Muscle of leg (tissue), 16 donors: ENCODE results near the gene STARD9. TPM values are rescaled to one million over a fixed set of nuclear protein-coding genes. Genes with fewer than 3 reads are reported as not detected.

Experiments used
- DNase-seq: peaks from one replicate; pipeline ENCODE4 v3.0.0; 2013
- H3K27ac ChIP-seq: one replicate; pipeline ENCODE4 v1.5.1; 2013; ENCODE audit warnings: mild to moderate bottlenecking, low read length, control low read depth
- H3K27me3 ChIP-seq: one replicate; pipeline ENCODE4 v1.6.1; 2013; ENCODE audit warnings: low read length; ENCODE audit not compliant: control insufficient read depth, insufficient read depth
- H3K36me3 ChIP-seq: one replicate; pipeline ENCODE4 v1.6.1; 2013; ENCODE audit warnings: low read length; ENCODE audit not compliant: control insufficient read depth, insufficient read depth
- H3K4me1 ChIP-seq: one replicate; pipeline ENCODE4 v1.6.1; 2013; ENCODE audit warnings: low read length; ENCODE audit not compliant: control insufficient read depth, insufficient read depth
- H3K4me3 ChIP-seq: one replicate; pipeline ENCODE4 v1.5.1; 2013; ENCODE audit warnings: low read length, control low read depth
- H3K9me3 ChIP-seq: replicated peaks from 2 replicates; pipeline ENCODE4 v1.6.1; 2013; ENCODE audit warnings: low read depth, low read length; ENCODE audit not compliant: control insufficient read depth
- WGBS: methylation state at CpG from one replicate; pipeline ENCODE4 v1.1.5; 2013; ENCODE audit warnings: missing lambda C conversion rate; ENCODE audit not compliant: insufficient coverage; 5-methylcytosine and 5-hydroxymethylcytosine counted together
- long read RNA-seq, 11 donors: transcript quantifications; one replicate each; lab custom pipeline, GENCODE V29; 2026
- polyA plus RNA-seq, 8 donors: library from polyadenylated mRNA; unstranded; fragments of 120-200 nt; gene quantifications; one replicate each; pipeline versions ENCODE4 v1.2.1 to v1.2.3, GENCODE V29; 2013; ENCODE audit warnings: inconsistent platforms in 1 of 8, low replicate concordance in 1 of 8; ENCODE audit not compliant: insufficient read length in 8 of 8, insufficient read depth in 1 of 8
- total RNA-seq: library from RNA; stranded (reverse); fragments of 120-200 nt; gene quantifications from one replicate; pipeline ENCODE4 v1.2.4, GENCODE V29; 2013

Gene STARD9
- total RNA-seq (18.6 TPM), polyA plus RNA-seq (10 to 100 TPM; 13.5 to 20.9 (median 16.4) TPM)
- long read RNA-seq, donor 1, partial matches to known transcripts: 0 of 1 reads
- long read RNA-seq, donor 1, other reads (novel, unspliced or antisense): 0 of 1 reads
- long read RNA-seq, donor 2: 0 reads
- long read RNA-seq, donor 3: 0 reads
- long read RNA-seq, donor 4: 0 reads
- long read RNA-seq, donor 5, partial matches to known transcripts: 11 of 11 reads
- long read RNA-seq, donor 5, other reads (novel, unspliced or antisense): 0 of 11 reads
- long read RNA-seq, donor 6: 0 reads
- long read RNA-seq, donor 7: 0 reads
- long read RNA-seq, donor 8: 0 reads
- long read RNA-seq, donor 9: 0 reads
- long read RNA-seq, donor 10: 0 reads
- long read RNA-seq, donor 11: 0 reads

DNA sequence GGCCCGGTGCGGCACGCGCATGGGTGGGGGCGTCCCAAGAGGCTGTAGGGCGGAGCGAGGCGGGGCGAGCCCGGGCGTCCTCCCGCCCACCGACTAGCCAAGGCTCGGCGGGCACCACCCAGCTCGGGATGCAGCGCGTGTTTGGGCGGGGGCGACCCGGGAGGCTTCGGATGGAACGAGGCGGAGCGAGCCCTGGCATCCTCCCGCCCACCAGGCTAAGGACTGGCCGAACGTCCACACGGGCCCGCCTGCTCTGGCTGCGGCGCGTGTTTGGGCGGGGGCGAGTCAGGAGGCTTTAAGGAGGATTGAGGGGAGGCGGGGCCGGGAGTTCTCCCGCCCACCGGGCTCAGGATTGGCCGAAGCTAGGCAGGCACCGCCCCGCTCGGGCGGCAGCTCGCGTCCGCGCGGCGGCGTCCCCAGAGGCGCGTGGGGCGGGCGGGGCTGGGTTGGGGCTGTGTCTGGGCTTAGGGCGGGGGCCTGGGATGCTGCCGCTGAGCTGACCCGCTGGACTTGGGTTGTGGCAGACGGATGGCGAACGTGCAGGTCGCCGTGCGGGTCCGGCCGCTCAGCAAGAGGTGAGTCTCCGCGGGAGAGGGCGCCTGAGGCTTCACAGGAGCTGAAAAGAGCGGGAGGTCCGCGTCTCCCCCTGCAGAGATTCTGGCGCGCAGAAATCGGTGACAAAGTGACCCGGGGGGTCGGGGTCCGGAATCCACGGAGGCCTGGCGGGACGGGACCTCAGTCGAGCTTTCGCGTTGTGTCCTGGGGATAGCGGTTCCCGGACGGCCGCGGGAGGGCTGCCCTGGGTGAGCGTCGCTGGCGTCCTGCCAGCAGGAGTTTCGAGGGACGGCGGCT lies at the start of gene STARD9:
Gene STARD9 (plus strand): TSS at position 419 of the 852 bp plus-strand sequence. CDS start 110 bp downstream, at position 529.
- H3K36me3 ChIP-seq: no peaks in the 10 kb centered on the region
- no peaks in the 10 kb centered on the region for H3K27me3 ChIP-seq
- peaks cover 20% of the 10 kb centered on the region for H3K4me1 ChIP-seq
- DNase-seq: peak; percentile 99
- WGBS: under 1% methylated on average over 83 of the region's 95 CpGs
- peak within 1 kb of the TSS; percentile 99 for H3K4me3 ChIP-seq
- H3K27ac ChIP-seq: peak within 1 kb of the TSS; percentile 93
- no peaks in the 10 kb centered on the region for H3K9me3 ChIP-seq

DNA sequence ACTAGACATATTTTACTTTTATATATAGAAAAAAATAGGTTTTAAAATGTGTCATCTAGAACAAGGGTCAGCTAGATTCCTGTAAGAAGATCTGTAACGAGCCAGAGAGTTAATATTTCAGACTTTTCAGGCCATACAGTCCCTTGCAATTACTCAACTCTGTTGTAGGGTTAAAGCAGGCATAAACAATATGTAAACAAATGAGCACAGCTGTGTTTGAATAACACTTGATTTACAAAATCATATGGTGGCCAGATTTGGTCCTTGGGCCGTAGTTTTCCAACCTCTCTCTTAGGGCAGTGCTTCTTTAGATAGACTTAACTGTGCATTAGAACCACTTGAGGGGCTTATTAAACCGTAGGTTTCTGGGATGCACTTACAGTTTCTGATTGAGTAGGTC lies 46.4 kb upstream of the STARD9 start:
- WGBS: no CpG with 5 or more reads among the region's 3 CpGs
- Histone ChIP-seq H3K27ac (no peak overlapping the region), H3K36me3 (peaks cover 30% of the 10 kb centered on the region), H3K4me1 (no peaks in the 10 kb centered on the region), H3K4me3 (no peak overlapping the region), H3K9me3 (no peaks in the 10 kb centered on the region), H3K27me3 (no peaks in the 10 kb centered on the region)
- no peak for DNase-seq

DNA sequence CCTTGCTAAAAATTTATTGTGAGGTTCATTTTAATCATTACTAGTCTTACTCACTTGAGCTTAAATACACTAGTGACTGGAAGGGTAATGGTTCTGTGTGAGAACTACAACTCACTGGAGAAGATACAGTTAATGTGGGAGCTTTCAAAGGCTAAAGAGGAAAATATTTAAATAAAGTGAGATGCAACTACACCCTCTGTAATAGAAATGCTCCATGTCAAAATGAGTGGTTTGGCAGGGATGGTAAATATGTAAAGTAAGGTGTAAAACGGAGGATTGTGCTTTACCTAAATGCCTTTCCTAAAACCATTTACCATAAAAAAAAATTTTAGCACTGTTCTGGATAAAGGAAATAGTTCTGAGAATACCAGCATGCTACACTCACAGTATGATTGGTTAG lies 42.2 kb upstream of the STARD9 start:
- WGBS: no CpG with 5 or more reads among the region's 1 CpG
- Histone ChIP-seq H3K36me3 (peaks cover 27% of the 10 kb centered on the region), H3K27ac (no peak overlapping the region), H3K9me3 (no peaks in the 10 kb centered on the region), H3K27me3 (no peaks in the 10 kb centered on the region), H3K4me3 (no peak overlapping the region), H3K4me1 (no peaks in the 10 kb centered on the region)
- DNase-seq: no peak

DNA sequence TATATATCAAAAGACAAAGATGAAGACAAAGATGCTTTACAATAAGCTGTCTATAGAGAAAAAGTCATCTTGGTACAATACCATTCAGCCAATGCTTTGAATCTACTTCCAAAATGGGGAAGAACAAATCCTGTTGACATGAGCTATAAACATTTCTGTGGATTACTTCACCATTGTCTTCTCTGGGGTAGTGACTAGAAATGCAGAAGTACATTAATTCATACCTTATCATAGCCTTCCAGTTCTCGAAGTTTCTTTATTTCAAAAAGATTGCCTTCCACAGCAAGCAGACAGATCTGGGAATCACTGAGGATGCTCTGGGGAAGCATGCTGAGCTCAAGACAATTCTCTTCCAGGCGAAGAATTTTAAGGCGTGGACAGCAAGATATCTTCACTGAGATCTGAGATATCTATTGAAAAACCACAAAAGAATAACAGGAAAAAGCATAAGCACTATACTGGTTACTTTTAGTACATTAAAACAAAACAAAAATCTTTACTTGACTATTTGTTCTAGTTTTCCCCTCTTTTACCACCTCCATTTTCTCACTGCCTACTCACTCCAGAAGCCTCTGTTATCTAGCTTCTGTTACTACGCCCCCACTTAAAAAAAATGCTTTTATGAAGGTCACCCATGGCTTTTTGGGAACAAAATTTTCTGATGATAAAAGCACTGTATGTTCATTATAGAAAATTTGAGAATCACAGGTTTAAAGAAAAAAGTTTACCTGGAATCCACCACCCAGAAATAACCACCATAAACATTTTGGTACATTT lies 30.4 kb upstream of the STARD9 start:
- H3K4me3 ChIP-seq: no peak overlapping the region
- WGBS: no CpG with 5 or more reads among the region's 4 CpGs
- no peaks in the 10 kb centered on the region for H3K27me3 ChIP-seq
- H3K9me3 ChIP-seq: no peaks in the 10 kb centered on the region
- H3K36me3 ChIP-seq: peaks cover 24% of the 10 kb centered on the region
- H3K27ac ChIP-seq: no peak overlapping the region
- H3K4me1 ChIP-seq: peaks cover 12% of the 10 kb centered on the region
- DNase-seq: peak; percentile 15

DNA sequence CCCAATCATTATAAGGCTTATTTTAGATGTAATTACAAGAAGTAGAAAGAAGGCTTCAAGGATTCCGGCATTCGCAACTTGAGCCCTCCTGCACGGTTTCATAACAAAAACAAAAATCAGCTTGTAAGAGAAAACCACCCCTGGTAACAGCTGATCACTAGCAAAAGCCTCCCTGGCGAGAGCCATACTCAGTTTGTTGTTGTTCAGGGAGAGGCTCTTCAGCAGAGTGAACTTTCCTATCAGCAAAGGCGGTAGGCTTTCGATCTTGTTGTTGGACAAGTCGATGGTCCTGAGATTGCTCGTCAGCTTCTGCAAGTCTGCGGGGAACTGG lies 27.5 kb upstream of the STARD9 start:
- no peaks in the 10 kb centered on the region for H3K9me3 ChIP-seq
- peaks cover 24% of the 10 kb centered on the region for H3K36me3 ChIP-seq
- peak overlapping the region; percentile 97 for H3K27ac ChIP-seq
- WGBS: 0% methylated on average over 6 of the region's 9 CpGs
- no peaks in the 10 kb centered on the region for H3K27me3 ChIP-seq
- DNase-seq: no peak
- H3K4me3 ChIP-seq: peak overlapping the region; percentile 89
- H3K4me1 ChIP-seq: peaks cover 13% of the 10 kb centered on the region

DNA sequence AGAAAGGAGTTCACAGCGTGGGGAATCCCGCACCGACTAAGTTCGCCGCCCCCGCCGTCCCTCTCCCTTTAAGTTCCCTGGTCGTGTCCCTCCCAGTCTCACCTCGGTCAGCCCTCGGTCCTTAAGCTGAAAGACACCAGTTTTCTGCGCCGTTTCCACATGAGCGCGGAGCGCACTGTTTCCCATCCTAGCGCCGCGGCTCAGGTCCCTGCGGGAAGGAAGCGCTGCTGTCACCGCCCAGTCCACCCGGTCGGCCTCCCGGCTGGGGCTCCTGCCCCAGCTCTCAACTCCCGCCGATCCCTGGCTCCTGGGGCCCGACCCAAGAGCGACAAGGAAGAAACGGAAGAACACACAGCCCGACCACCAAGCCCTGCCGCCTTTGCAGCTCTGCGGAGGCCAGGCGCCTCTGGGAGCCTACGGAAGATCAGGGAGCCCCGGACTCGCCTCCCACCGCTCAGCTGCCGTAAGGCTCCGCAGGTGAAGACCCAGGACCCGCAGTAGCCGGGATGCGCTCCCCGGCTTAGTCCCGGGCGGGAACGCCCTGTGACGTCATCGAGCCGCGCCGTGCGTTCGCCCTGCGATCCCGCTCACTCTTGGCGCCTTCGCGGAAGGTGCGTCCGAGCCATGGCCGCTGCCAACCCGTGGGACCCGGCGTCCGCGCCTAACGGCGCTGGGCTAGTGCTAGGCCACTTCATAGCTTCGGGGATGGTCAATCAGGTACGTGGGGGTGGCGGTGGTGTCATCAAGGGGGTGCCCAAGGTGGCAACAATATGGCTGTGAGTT lies 27.0 kb upstream of the STARD9 start, which contains the start of the genes HAUS2 and LRRC57:
Gene HAUS2 (plus strand): TSS at position 590 of the 783 bp plus-strand sequence. CDS start 35 bp downstream, at position 625.
Gene LRRC57 (minus strand): TSS at position 545 of the 783 bp plus-strand sequence. CDS start 359 bp downstream, at position 186.
- H3K36me3 ChIP-seq: peaks cover 21% of the 10 kb centered on the region
- H3K4me1 ChIP-seq: peaks cover 13% of the 10 kb centered on the region
- peak within 1 kb of the TSS; percentile 89 for H3K4me3 ChIP-seq
- H3K27me3 ChIP-seq: no peaks in the 10 kb centered on the region
- WGBS: under 1% methylated on average over 71 of the region's 71 CpGs
- no peaks in the 10 kb centered on the region for H3K9me3 ChIP-seq
- H3K27ac ChIP-seq: peak within 1 kb of the TSS; percentile 97
- peak; percentile 93 for DNase-seq

DNA sequence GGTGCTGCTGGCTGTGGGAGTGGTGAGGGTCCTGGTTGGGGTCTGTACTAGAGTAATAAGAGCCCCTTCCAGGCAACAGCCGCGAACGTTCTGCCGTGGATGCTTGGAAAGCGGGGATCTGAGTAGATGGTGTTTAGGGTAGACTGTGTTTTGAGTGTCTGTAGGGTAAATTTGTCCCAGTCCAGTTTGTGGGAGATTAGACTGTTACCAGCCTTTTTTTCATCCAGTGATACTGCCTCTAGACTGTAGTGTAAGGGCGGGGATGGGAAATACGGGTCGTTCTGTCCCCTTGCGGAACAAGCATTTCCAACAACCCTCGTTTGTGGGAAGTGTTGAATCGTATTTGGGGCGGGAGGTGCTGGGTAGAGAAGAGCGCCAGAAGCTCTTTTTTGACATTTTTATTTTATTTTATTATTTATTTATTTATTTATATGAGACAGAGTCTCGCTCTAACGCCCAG lies 26.3 kb upstream of the STARD9 start:
- Histone ChIP-seq H3K36me3 (peaks cover 15% of the 10 kb centered on the region), H3K9me3 (no peaks in the 10 kb centered on the region), H3K4me1 (peaks cover 13% of the 10 kb centered on the region), H3K27ac (peak overlapping the region; percentile 97), H3K4me3 (peak overlapping the region; percentile 89), H3K27me3 (no peaks in the 10 kb centered on the region)
- peak; percentile 74 for DNase-seq
- WGBS: 0% methylated on average over 5 of the region's 15 CpGs

DNA sequence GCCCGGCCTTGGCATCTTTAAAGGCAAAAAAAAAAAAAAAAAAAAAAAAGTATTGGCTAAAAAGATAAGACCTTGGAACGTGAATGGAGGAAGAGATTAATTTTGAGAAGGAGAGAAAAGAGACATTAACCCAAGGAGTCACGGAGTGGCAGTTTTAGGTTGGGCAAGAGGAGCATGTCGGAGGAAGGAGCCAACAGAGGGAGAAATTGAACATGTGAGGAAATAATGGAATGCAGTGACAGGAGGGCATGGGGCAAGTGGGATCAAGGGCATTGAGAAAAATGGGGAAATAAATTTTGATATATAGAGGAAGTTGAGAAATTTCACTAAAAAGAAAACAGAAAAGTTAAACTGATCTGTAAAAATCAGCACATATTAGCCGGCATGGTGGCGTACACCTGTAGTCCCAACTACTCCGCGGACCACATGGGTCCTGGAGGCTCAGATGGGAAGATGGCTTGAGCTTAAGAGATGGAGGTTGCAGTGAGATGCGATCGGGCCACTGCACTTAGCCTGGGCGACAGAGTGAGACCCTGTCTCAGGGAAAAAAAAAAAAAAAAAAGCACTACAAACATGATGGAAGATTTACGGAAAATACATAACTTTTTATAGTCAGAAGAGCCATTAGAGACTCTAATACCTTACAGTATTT lies 25.5 kb upstream of the STARD9 start:
- H3K4me3 ChIP-seq: peak overlapping the region; percentile 89
- peak; percentile 3 for DNase-seq
- WGBS: 76% methylated on average over 7 of the region's 12 CpGs
- no peaks in the 10 kb centered on the region for H3K9me3 ChIP-seq
- H3K4me1 ChIP-seq: peaks cover 13% of the 10 kb centered on the region
- no peaks in the 10 kb centered on the region for H3K27me3 ChIP-seq
- no peak overlapping the region for H3K27ac ChIP-seq
- H3K36me3 ChIP-seq: peaks cover 10% of the 10 kb centered on the region

DNA sequence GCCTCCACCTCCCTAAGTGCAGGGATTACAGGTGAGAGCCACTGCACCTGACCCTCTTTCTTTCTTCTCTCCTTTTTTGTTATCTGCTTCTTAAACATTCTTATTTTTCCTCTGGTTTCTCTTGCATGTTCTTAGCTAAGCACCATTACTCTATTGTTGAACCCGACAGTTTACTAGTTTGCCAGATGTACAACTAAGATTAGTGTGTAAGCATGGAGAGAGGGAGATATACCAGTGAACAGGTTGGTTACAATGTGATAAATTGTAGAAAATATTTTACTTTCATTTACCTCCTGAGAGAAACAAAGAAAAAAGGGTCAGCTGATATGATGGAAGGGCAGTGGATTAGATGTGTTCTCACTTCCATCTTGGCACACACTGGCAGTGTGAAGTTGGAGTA lies 21.9 kb upstream of the STARD9 start:
- H3K4me3 ChIP-seq: no peak overlapping the region
- peaks cover 4% of the 10 kb centered on the region for H3K36me3 ChIP-seq
- no CpG with 5 or more reads among the region's 1 CpG for WGBS
- no peak for DNase-seq
- no peak overlapping the region for H3K27ac ChIP-seq
- H3K9me3 ChIP-seq: no peaks in the 10 kb centered on the region
- peaks cover 4% of the 10 kb centered on the region for H3K4me1 ChIP-seq
- no peaks in the 10 kb centered on the region for H3K27me3 ChIP-seq
